Uterus (tissue), 4 donors: ENCODE data around the gene AGXT2. TPM values are rescaled to one million over a fixed set of nuclear protein-coding genes. Genes with fewer than 3 reads are reported as not detected.
"Not testable (repeated sequence)": the region's sequence is repeated elsewhere in the genome, so short reads cannot be mapped to it uniquely, and the experiment has no call there.

Source experiments
- DNase-seq, 2 donors: peaks; one replicate each; pipeline ENCODE4 v3.0.0-alpha.2; 2019 to 2020
- H3K27ac ChIP-seq, 2 donors: fragments of 200-600 bp; sonication (generic); 1 replicate in 1 of 2; 2 replicates in 1 of 2; pipeline ENCODE4 v1.5.1; 2016 to 2018
- H3K27me3 ChIP-seq, 2 donors: fragments of 200-600 bp; sonication (generic); one replicate each; pipeline ENCODE4 v1.5.1; 2018 to 2019; ENCODE audit warnings: control low read depth in 1 of 2
- H3K36me3 ChIP-seq, 2 donors: fragments of 200-600 bp; sonication (generic); one replicate each; pipeline ENCODE4 v1.5.1; 2019; ENCODE audit warnings: control low read depth in 1 of 2
- H3K4me1 ChIP-seq, 2 donors: fragments of 200-600 bp; sonication (generic); one replicate each; pipeline ENCODE4 v1.5.1; 2018 to 2019; ENCODE audit warnings: control low read depth in 1 of 2
- H3K4me3 ChIP-seq, 2 donors: fragments of 200-600 bp; sonication (generic); 1 replicate in 1 of 2; 2 replicates in 1 of 2; pipeline ENCODE4 v1.5.1; 2018 to 2019; ENCODE audit warnings: mild to moderate bottlenecking in 1 of 2
- H3K9me3 ChIP-seq, 2 donors: fragments of 200-600 bp; sonication (generic); one replicate each; pipeline ENCODE4 v1.5.1; 2019; ENCODE audit warnings: control low read depth in 1 of 2
- POLR2A ChIP-seq, 2 donors: fragments of 450-650 bp; IDR thresholded peaks; one replicate each; pipeline ENCODE4 v1.6.1; 2016; ENCODE audit warnings: antibody characterized with exemption in 2 of 2, mild to moderate bottlenecking in 1 of 2, moderate library complexity in 1 of 2
- intact Hi-C: fragments of 100-400 bp; cut with DNase I; formaldehyde crosslinking; loops from one replicate; pipeline ENCODE4 v1.15.1; 2023; ENCODE audit warnings: low total_unique reads
- total RNA-seq, 4 donors: library from RNA; depleted of rRNA in 3 of 4; stranded (reverse); fragments of >200 nt in 3 of 4; gene quantifications; one replicate each; pipeline versions ENCODE4 v1.1.0 to v1.2.4, GENCODE V29; 2014 to 2023
- TF ChIP-seq, protein P1 (sequence below), 4 experiments: fragments of 200-600 bp in 2 of 4; fragments of 450-650 bp in 2 of 4; sonication (generic) in 2 of 4; IDR thresholded peaks; one replicate each; pipeline ENCODE4 v1.5.1; 2016 to 2019; ENCODE audit warnings: antibody characterized with exemption in 4 of 4, mild to moderate bottlenecking in 2 of 4, moderate library complexity in 1 of 4
- donor health status: DM: yes; HTN: yes; CAD: no.

Gene AGXT2
- total RNA-seq, 4 donors from 2014 or later, result not detected

GRCh38 chr5:35038891-35039290 is 8.9 kb downstream of the AGXT2 start:
- Histone ChIP-seq H3K9me3 (no peaks in the 10 kb centered on the region), H3K4me1 (no peaks in the 10 kb centered on the region), H3K27me3 (no peaks in the 10 kb centered on the region), H3K27ac (no peak overlapping the region), H3K4me3 (no peak overlapping the region), H3K36me3 (no peaks in the 10 kb centered on the region)
- intact Hi-C loops, result no loop called here
- DNase-seq, result no peak
- no peak for TF ChIP-seq POLR2A (IDR thresholded peaks at IDR 0.05)
- TF ChIP-seq, protein P1, sequence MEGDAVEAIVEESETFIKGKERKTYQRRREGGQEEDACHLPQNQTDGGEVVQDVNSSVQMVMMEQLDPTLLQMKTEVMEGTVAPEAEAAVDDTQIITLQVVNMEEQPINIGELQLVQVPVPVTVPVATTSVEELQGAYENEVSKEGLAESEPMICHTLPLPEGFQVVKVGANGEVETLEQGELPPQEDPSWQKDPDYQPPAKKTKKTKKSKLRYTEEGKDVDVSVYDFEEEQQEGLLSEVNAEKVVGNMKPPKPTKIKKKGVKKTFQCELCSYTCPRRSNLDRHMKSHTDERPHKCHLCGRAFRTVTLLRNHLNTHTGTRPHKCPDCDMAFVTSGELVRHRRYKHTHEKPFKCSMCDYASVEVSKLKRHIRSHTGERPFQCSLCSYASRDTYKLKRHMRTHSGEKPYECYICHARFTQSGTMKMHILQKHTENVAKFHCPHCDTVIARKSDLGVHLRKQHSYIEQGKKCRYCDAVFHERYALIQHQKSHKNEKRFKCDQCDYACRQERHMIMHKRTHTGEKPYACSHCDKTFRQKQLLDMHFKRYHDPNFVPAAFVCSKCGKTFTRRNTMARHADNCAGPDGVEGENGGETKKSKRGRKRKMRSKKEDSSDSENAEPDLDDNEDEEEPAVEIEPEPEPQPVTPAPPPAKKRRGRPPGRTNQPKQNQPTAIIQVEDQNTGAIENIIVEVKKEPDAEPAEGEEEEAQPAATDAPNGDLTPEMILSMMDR (IDR thresholded peaks at IDR 0.05), result no peak

DNA sequence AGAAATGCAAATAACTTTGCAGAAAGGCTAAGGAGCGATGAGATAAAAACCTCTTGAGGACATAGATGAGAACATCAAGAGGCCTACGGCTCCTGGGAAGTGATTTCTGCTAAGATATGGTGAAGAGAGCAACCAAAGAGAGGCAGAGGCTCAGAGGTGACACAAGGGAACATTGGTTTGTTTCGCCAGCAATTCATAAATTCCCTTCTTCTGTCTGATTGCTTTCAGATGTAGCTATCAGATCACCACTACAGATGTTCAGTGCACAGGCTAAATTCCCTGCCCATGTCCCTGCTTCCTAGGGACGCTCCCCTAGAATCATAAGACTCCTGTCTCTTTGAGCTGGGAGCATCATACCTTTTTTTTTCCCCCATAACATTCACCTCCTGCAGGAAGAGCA is 11.2 kb downstream of the AGXT2 start:
- H3K4me1 ChIP-seq, result no peaks in the 10 kb centered on the region
- H3K9me3 ChIP-seq, result no peaks in the 10 kb centered on the region
- H3K4me3 ChIP-seq, result no peak overlapping the region
- H3K27ac ChIP-seq, result no peak overlapping the region
- intact Hi-C loops, result no loop called here
- TF ChIP-seq POLR2A (IDR thresholded peaks at IDR 0.05), result no peak
- TF ChIP-seq, protein P1 (IDR thresholded peaks at IDR 0.05), result no peak
- no peaks in the 10 kb centered on the region for H3K27me3 ChIP-seq
- no peaks in the 10 kb centered on the region for H3K36me3 ChIP-seq
- no peak for DNase-seq

GRCh38 chr5:35035929-35036328 is 11.8 kb downstream of the AGXT2 start:
- H3K36me3 ChIP-seq, DNase-seq, H3K27ac ChIP-seq, H3K9me3 ChIP-seq, H3K4me1 ChIP-seq, H3K27me3 ChIP-seq, H3K4me3 ChIP-seq, intact Hi-C loops: not testable (repeated sequence)

- intact Hi-C loops, result no loop called here
- Histone ChIP-seq H3K4me1 (no peaks in the 10 kb centered on the region), H3K36me3 (no peaks in the 10 kb centered on the region), H3K27me3 (no peaks in the 10 kb centered on the region), H3K4me3 (no peak overlapping the region), H3K9me3 (no peaks in the 10 kb centered on the region), H3K27ac (no peak overlapping the region)
- no peak for DNase-seq
- TF ChIP-seq, protein P1 (IDR thresholded peaks at IDR 0.05), result no peak
- no peak for TF ChIP-seq POLR2A (IDR thresholded peaks at IDR 0.05)
Observed at GRCh38 chr5:35035271-35035670, 12.5 kb downstream of the AGXT2 start.

GRCh38 chr5:35032356-35032755 is 15.4 kb downstream of the AGXT2 start:
- TF ChIP-seq POLR2A (IDR thresholded peaks at IDR 0.05), result no peak
- TF ChIP-seq, protein P1 (IDR thresholded peaks at IDR 0.05), result no peak
- no peaks in the 10 kb centered on the region for H3K27me3 ChIP-seq
- intact Hi-C loops, result no loop called here
- no peaks in the 10 kb centered on the region for H3K9me3 ChIP-seq
- no peak overlapping the region for H3K27ac ChIP-seq
- no peak for DNase-seq
- H3K36me3 ChIP-seq, result no peaks in the 10 kb centered on the region
- H3K4me1 ChIP-seq, result no peaks in the 10 kb centered on the region
- H3K4me3 ChIP-seq, result no peak overlapping the region

DNA sequence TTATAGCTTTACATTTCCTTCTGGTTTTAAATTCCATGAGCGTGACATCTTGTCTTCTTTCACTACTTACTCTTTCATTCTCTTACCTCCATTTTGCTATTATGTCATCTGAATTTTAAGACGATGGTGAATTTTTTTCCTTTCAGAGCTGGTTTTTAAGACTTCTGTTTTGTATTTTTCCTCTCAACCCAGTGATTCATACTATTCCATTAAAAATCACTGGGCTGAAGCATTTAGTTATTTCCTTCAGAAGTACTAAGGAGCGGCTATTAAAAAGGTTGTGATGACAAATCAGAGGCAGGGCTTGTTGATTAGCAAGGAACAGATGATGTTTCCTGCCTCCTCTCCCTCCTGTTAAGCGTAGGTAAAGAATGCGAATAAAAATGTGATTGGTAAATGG is 16.5 kb downstream of the AGXT2 start:
- no peaks in the 10 kb centered on the region for H3K4me1 ChIP-seq
- no peaks in the 10 kb centered on the region for H3K9me3 ChIP-seq
- H3K36me3 ChIP-seq, result no peaks in the 10 kb centered on the region
- no peak overlapping the region for H3K4me3 ChIP-seq
- no peak for TF ChIP-seq POLR2A (IDR thresholded peaks at IDR 0.05)
- TF ChIP-seq, protein P1 (IDR thresholded peaks at IDR 0.05), result no peak
- intact Hi-C loops, result no loop called here
- peak overlapping the region in 1 of 2 donors; percentile 58 for H3K27ac ChIP-seq
- no peak for DNase-seq
- no peaks in the 10 kb centered on the region for H3K27me3 ChIP-seq
